Loucy (cell line): ENCODE measurements around the gene NPB.

ENCODE experiments used
- EZH2phosphoT487 ChIP-seq: fragments of 200-600 bp; IDR thresholded peaks from 2 replicates; pipeline ENCODE4 v1.6.1; 2018; ENCODE audit warnings: antibody characterized with exemption, mild to moderate bottlenecking, moderate library complexity, borderline replicate concordance
- TF ChIP-seq, protein P1 (sequence below): fragments of 200-600 bp; sonication (generic); conservative IDR thresholded peaks from 2 replicates; pipeline ENCODE4 v1.5.1; 2014; ENCODE audit warnings: mild to moderate bottlenecking, antibody characterized with exemption, low read length

DNA sequence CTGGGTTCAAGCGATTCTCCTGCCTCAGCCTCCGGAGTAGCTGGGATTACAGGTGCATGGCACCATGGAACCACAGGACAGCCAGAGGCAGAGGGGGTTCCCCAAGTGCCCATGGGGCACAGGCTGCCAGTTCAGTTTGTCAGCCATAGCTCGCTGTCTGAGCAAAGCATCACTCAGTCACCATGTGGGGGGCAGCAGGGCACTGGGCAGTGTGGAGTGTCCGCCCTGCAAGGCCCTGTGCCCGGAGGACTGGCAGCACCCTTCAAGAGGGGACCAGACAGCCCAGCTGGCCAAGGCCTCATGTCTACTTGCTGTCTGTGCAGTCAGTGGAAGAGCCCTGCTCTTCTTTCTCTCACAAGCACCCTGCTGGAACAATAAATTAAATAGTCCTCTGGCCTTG lies 17.1 kb upstream of the NPB start:
- no peak for TF ChIP-seq EZH2phosphoT487
- TF ChIP-seq, protein P1, sequence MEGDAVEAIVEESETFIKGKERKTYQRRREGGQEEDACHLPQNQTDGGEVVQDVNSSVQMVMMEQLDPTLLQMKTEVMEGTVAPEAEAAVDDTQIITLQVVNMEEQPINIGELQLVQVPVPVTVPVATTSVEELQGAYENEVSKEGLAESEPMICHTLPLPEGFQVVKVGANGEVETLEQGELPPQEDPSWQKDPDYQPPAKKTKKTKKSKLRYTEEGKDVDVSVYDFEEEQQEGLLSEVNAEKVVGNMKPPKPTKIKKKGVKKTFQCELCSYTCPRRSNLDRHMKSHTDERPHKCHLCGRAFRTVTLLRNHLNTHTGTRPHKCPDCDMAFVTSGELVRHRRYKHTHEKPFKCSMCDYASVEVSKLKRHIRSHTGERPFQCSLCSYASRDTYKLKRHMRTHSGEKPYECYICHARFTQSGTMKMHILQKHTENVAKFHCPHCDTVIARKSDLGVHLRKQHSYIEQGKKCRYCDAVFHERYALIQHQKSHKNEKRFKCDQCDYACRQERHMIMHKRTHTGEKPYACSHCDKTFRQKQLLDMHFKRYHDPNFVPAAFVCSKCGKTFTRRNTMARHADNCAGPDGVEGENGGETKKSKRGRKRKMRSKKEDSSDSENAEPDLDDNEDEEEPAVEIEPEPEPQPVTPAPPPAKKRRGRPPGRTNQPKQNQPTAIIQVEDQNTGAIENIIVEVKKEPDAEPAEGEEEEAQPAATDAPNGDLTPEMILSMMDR, result no peak
